GM23338 (cell line): ENCODE measurements around the gene GALNT7. TPM values are rescaled to one million over a fixed set of nuclear protein-coding genes. Genes with fewer than 3 reads are reported as not detected.

ENCODE experiments used
- ATAC-seq: fragments of 200-7000 bp; cut with Tn5 transposase; 3 replicates; pipeline ENCODE4 v1.9.1; 2020
- DNase-seq: peaks from one replicate; pipeline ENCODE4 v3.0.0-alpha.2; 2015; ENCODE audit warnings: low spot score
- H2AFZ ChIP-seq: fragments of 200-600 bp; sonication (generic); 2 replicates; pipeline ENCODE4 v1.8.0; 2016; ENCODE audit warnings: antibody characterized with exemption, mild to moderate bottlenecking, moderate library complexity
- H3F3A ChIP-seq: fragments of 200-600 bp; sonication (generic); replicated peaks from 2 replicates; pipeline ENCODE4 v1.8.0; 2017; ENCODE audit warnings: antibody characterized with exemption, mixed run types, low read depth
- H3K27ac ChIP-seq: fragments of 200-600 bp; sonication (generic); 2 replicates; pipeline ENCODE4 v1.6.1; 2016; ENCODE audit warnings: low read depth
- H3K27me3 ChIP-seq: fragments of 200-600 bp; sonication (generic); 2 replicates; pipeline ENCODE4 v1.8.0; 2016; ENCODE audit warnings: mild to moderate bottlenecking, mixed run types, moderate library complexity; ENCODE audit not compliant: insufficient read depth
- H3K36me3 ChIP-seq: fragments of 200-600 bp; sonication (generic); 2 replicates; pipeline ENCODE4 v1.8.0; 2016; ENCODE audit warnings: mild to moderate bottlenecking; ENCODE audit not compliant: insufficient read depth
- H3K4me1 ChIP-seq: fragments of 200-600 bp; sonication (generic); 2 replicates; pipeline ENCODE4 v1.8.0; 2016; ENCODE audit warnings: mild to moderate bottlenecking, moderate library complexity; ENCODE audit not compliant: insufficient read depth
- H3K4me2 ChIP-seq: fragments of 200-600 bp; sonication (generic); 2 replicates; pipeline ENCODE4 v1.7.1; 2017; ENCODE audit warnings: mixed run types
- H3K4me3 ChIP-seq: fragments of 200-600 bp; sonication (generic); 2 replicates; pipeline ENCODE4 v1.6.1; 2016; ENCODE audit warnings: mixed run types
- H3K79me2 ChIP-seq: fragments of 200-600 bp; sonication (generic); replicated peaks from 2 replicates; pipeline ENCODE4 v1.8.0; 2017; ENCODE audit warnings: mild to moderate bottlenecking; ENCODE audit not compliant: insufficient read depth
- H3K9me2 ChIP-seq: fragments of 200-600 bp; sonication (generic); 2 replicates; pipeline ENCODE4 v1.8.0; 2017; ENCODE audit not compliant: insufficient read depth
- H4K20me1 ChIP-seq: fragments of 200-600 bp; sonication (generic); replicated peaks from 2 replicates; pipeline ENCODE4 v1.8.0; 2017; ENCODE audit warnings: mild to moderate bottlenecking; ENCODE audit not compliant: insufficient read depth
- H3K27ac Mint-ChIP-seq: 2 replicates; pipeline ENCODE4 v1.8.0; 2020; ENCODE audit warnings: inconsistent platforms, mild to moderate bottlenecking, moderate library complexity, mixed read lengths
- H3K27me3 Mint-ChIP-seq: 3 replicates; pipeline ENCODE4 v1.8.0; 2022; ENCODE audit warnings: low read depth, mild to moderate bottlenecking, moderate library complexity, mixed read lengths, inconsistent platforms; ENCODE audit not compliant: insufficient read depth, poor library complexity
- H3K36me3 Mint-ChIP-seq: 3 replicates; pipeline ENCODE4 v1.8.0; 2021; ENCODE audit warnings: low read depth, mild to moderate bottlenecking, inconsistent platforms, moderate library complexity, mixed read lengths
- H3K4me1 Mint-ChIP-seq: 3 replicates; pipeline ENCODE4 v1.8.0; 2020; ENCODE audit warnings: mild to moderate bottlenecking, inconsistent platforms, mixed read lengths
- H3K4me3 Mint-ChIP-seq: 3 replicates; pipeline ENCODE4 v1.8.0; 2021; ENCODE audit warnings: moderate library complexity, mild to moderate bottlenecking, inconsistent platforms, mixed read lengths
- H3K9me3 Mint-ChIP-seq: 3 replicates; pipeline ENCODE4 v1.8.0; 2020; ENCODE audit warnings: moderate library complexity, mild to moderate bottlenecking, inconsistent platforms, mixed read lengths
- CREB1 ChIP-seq: fragments of 250-450 bp; sonication (Bioruptor Pico); IDR thresholded peaks from 2 replicates; pipeline ENCODE4 v1.5.0; 2020; ENCODE audit warnings: low read depth, mild to moderate bottlenecking, moderate library complexity
- CTCF ChIP-seq, 2 experiments: fragments of 200-600 bp in 1 of 2; sonication (generic) in 1 of 2; conservative IDR thresholded peaks; 2 replicates each; pipeline versions ENCODE4 v1.5.1 to v1.6.1; 2016 to 2017; ENCODE audit warnings: antibody characterized with exemption in 2 of 2, low read depth in 2 of 2, mild to moderate bottlenecking in 2 of 2, moderate library complexity in 1 of 2
- ETS1 ChIP-seq: IDR thresholded peaks from 2 replicates; pipeline ENCODE4 v1.6.1; 2016; ENCODE audit warnings: antibody characterized with exemption
- EZH2 ChIP-seq: fragments of 200-600 bp; sonication (generic); IDR thresholded peaks from one replicate; pipeline ENCODE4 v1.8.0; 2017; ENCODE audit warnings: antibody characterized with exemption, mild to moderate bottlenecking, low read depth; ENCODE audit not compliant: unreplicated experiment
- EZH2phosphoT487 ChIP-seq: fragments of 200-600 bp; sonication (generic); IDR thresholded peaks from one replicate; pipeline ENCODE4 v1.8.1; 2018; ENCODE audit warnings: antibody characterized with exemption; ENCODE audit not compliant: unreplicated experiment
- JUNB ChIP-seq: IDR thresholded peaks from one replicate; pipeline ENCODE4 v1.6.1; 2016; ENCODE audit warnings: antibody characterized with exemption; ENCODE audit not compliant: unreplicated experiment
- NANOG ChIP-seq: IDR thresholded peaks from 2 replicates; pipeline ENCODE4 v1.6.1; 2016; ENCODE audit warnings: antibody characterized with exemption, borderline replicate concordance
- POLR2AphosphoS5 ChIP-seq: IDR thresholded peaks from 2 replicates; pipeline ENCODE4 v1.6.1; 2016; ENCODE audit warnings: antibody characterized with exemption, low read depth
- REST ChIP-seq: IDR thresholded peaks from one replicate; pipeline ENCODE4 v1.6.1; 2018; ENCODE audit warnings: antibody characterized with exemption; ENCODE audit not compliant: unreplicated experiment
- STAT1 ChIP-seq: IDR thresholded peaks from one replicate; pipeline ENCODE4 v1.6.1; 2016; ENCODE audit warnings: antibody characterized with exemption; ENCODE audit not compliant: unreplicated experiment
- ZNF114 ChIP-seq: fragments of 250-450 bp; sonication (Bioruptor Pico); IDR thresholded peaks from 2 replicates; pipeline ENCODE4 v1.5.0; 2020; ENCODE audit warnings: mild to moderate bottlenecking, moderate library complexity
- ZNF331 ChIP-seq: fragments of 250-450 bp; sonication (Bioruptor Pico); IDR thresholded peaks from 2 replicates; pipeline ENCODE4 v1.5.0; 2020; ENCODE audit warnings: low read depth, mild to moderate bottlenecking, moderate library complexity
- polyA plus RNA-seq: library from polyadenylated mRNA; unstranded; fragments of >200 nt; fragmentation: Nextera tagmentation; extraction: Ambion mirVana; gene quantifications from 2 replicates; pipeline ENCODE4 v1.2.1, GENCODE V29; 2016
- total RNA-seq: library from RNA; depleted of rRNA; stranded (reverse); fragments of >200 nt; shearing (Covaris generic); gene quantifications from 2 replicates; pipeline ENCODE4 v1.2.3, GENCODE V29; 2014

The GALNT7 gene
- total and polyA plus RNA-seq, 2 experiments from 2014 or later = 31.8 to 72.2 TPM

- no peak for TF ChIP-seq ZNF114 (CRISPR knock-in tag)
- TF ChIP-seq POLR2AphosphoS5 = no peak
- no peak for TF ChIP-seq NANOG
- no peak for TF ChIP-seq ZNF331 (CRISPR knock-in tag)
- TF ChIP-seq JUNB = no peak
- TF ChIP-seq REST = no peak
- no peak for TF ChIP-seq STAT1
- no peak for TF ChIP-seq EZH2phosphoT487
- TF ChIP-seq EZH2 = no peak
- TF ChIP-seq ETS1 = no peak
- no peak for TF ChIP-seq CREB1 (CRISPR knock-in tag)
- TF ChIP-seq CTCF (conservative IDR thresholded peaks at IDR 0.05; ENCODE audit: low read depth in 2 of 2) = no peak
Observed at GRCh38 chr4:173288698-173289352, 120.2 kb downstream of the GALNT7 start (continued).

- Histone ChIP-seq H3K36me3 (peaks cover 26% of the 10 kb centered on the region), H3K9me2 (no peaks in the 10 kb centered on the region), H4K20me1 (0 out of 2 replicates have a peak, but pooled peaks cover 4% of the 10 kb centered on the region), H3K4me2 (no peak overlapping the region), H3K27ac (no peak overlapping the region), H3K27me3 (no peaks in the 10 kb centered on the region), H3F3A (no peaks in the 10 kb centered on the region), H2AFZ (no peak overlapping the region), H3K79me2 (peaks cover 55% of the 10 kb centered on the region), H3K4me1 (no peaks in the 10 kb centered on the region), H3K4me3 (no peak overlapping the region)
- Mint-ChIP-seq H3K4me1 (peaks cover 7% of the 10 kb centered on the region; the same call in 2 of the 3 replicates), H3K9me3 (peaks cover 41% of the 10 kb centered on the region), H3K36me3 (peaks cover 42% of the 10 kb centered on the region), H3K27me3 (peaks cover 6% of the 10 kb centered on the region), H3K27ac (no peak overlapping the region), H3K4me3 (no peak overlapping the region)
- ATAC-seq (no peak), DNase-seq (no peak)
- no peak for TF ChIP-seq POLR2AphosphoS5
- TF ChIP-seq REST = no peak
- TF ChIP-seq EZH2 = no peak
- TF ChIP-seq ZNF114 (CRISPR knock-in tag) = no peak
- no peak for TF ChIP-seq ZNF331 (CRISPR knock-in tag)
- no peak for TF ChIP-seq CTCF (conservative IDR thresholded peaks at IDR 0.05; ENCODE audit: low read depth in 2 of 2)
- no peak for TF ChIP-seq NANOG
- no peak for TF ChIP-seq STAT1
Observed at GRCh38 chr4:173289353-173289727, 120.7 kb downstream of the GALNT7 start.
